A673 (cell line): ENCODE results near the gene AK5.

Experiments used
- EZH2 ChIP-seq: fragments of 200-600 bp; sonication (generic); IDR thresholded peaks from 2 replicates; pipeline ENCODE4 v1.6.1; 2017; ENCODE audit warnings: borderline replicate concordance, low read depth, mild to moderate bottlenecking, mixed read lengths, antibody characterized with exemption, low read length; ENCODE audit not compliant: poor library complexity, severe bottlenecking
- TF ChIP-seq, protein P1 (sequence below): fragments of 300-800, 200-600 bp; sonication (generic); conservative IDR thresholded peaks from 2 replicates; pipeline ENCODE4 v1.5.1; 2017; ENCODE audit warnings: low read depth, mild to moderate bottlenecking, antibody characterized with exemption, low read length, moderate library complexity, mixed read lengths

DNA sequence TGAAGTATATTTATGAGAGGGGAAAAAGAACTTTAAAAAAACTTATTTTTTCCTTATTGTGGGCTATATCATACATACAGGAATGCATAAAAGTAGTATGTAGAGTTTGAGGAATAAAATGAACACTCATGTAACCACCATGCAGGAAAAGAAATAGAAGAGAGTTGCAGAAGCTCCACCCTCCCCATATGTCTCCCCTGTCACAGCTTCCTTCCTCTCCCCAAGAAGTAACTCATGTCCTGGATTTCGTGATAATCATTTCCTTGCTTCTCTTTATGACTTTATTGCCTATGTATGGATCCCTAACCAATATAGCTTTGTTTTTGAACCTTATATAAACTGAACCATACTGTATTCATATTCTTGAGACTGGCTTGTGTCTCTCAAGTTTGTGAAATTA lies 274.2 kb downstream of the AK5 start:
- TF ChIP-seq, protein P1, sequence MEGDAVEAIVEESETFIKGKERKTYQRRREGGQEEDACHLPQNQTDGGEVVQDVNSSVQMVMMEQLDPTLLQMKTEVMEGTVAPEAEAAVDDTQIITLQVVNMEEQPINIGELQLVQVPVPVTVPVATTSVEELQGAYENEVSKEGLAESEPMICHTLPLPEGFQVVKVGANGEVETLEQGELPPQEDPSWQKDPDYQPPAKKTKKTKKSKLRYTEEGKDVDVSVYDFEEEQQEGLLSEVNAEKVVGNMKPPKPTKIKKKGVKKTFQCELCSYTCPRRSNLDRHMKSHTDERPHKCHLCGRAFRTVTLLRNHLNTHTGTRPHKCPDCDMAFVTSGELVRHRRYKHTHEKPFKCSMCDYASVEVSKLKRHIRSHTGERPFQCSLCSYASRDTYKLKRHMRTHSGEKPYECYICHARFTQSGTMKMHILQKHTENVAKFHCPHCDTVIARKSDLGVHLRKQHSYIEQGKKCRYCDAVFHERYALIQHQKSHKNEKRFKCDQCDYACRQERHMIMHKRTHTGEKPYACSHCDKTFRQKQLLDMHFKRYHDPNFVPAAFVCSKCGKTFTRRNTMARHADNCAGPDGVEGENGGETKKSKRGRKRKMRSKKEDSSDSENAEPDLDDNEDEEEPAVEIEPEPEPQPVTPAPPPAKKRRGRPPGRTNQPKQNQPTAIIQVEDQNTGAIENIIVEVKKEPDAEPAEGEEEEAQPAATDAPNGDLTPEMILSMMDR, result no peak
- TF ChIP-seq EZH2, result no peak
